HEK293 (cell line): ENCODE results near the gene METAP1.

Experiments used
- CTCF ChIA-PET: fragments of 350-600 bp; formaldehyde crosslinking; extraction: SDS; loops from one replicate; lab custom pipeline; 2021; ENCODE audit warnings: antibody characterized with exemption; lab: Yijun Ruan, JAX
- POLR2A ChIA-PET: fragments of 300-600 bp; formaldehyde crosslinking; extraction: SDS; loops from one replicate; lab custom pipeline; 2020; ENCODE audit warnings: antibody characterized with exemption, inconsistent platforms; lab: Yijun Ruan, JAX
- H3K27ac ChIP-seq: fragments of 200-500 bp; sonication (Bioruptor generic); 2 replicates; pipeline ENCODE4 v1.5.1; 2014; ENCODE audit warnings: low read depth, low read length, control low read depth, inconsistent platforms; ENCODE audit errors: extremely low read depth
- H3K36me3 ChIP-seq, 2 experiments: fragments of 200-500 bp in 1 of 2; sonication (Bioruptor generic) in 1 of 2; 1 replicate in 1 of 2; 2 replicates in 1 of 2; pipeline ENCODE4 v1.5.1; 2014 to 2017; ENCODE audit warnings: inconsistent platforms in 2 of 2, low read length in 2 of 2; ENCODE audit not compliant: control insufficient read depth in 2 of 2, insufficient read depth in 1 of 2
- H3K4me1 ChIP-seq: fragments of 200-500 bp; sonication (Bioruptor generic); 2 replicates; pipeline ENCODE4 v1.5.1; 2014; ENCODE audit warnings: mild to moderate bottlenecking, low read length, inconsistent platforms; ENCODE audit not compliant: control insufficient read depth, insufficient read depth
- H3K4me3 ChIP-seq: 2 replicates; pipeline ENCODE4 v1.5.1; 2011; ENCODE audit warnings: low read depth, mild to moderate bottlenecking, control low read depth, low read length, moderate library complexity
- H3K9me3 ChIP-seq: fragments of 200-500 bp; sonication (Bioruptor generic); 2 replicates; pipeline ENCODE4 v1.5.1; 2014; ENCODE audit warnings: low read depth, low read length, inconsistent platforms; ENCODE audit not compliant: control insufficient read depth, insufficient read depth
- GFI1B ChIP-seq: fragments of 450-650 bp; formaldehyde crosslinking; IDR thresholded peaks from 2 replicates; pipeline ENCODE4 v1.5.1; 2016; ENCODE audit warnings: missing biosample characterization, missing genetic modification characterization
- HOXD13 ChIP-seq: sonication (generic); formaldehyde crosslinking; IDR thresholded peaks from 2 replicates; pipeline ENCODE4 v1.8.0; 2022; ENCODE audit warnings: missing genetic modification reagents, borderline replicate concordance
- ZNF366 ChIP-seq: fragments of 450-650 bp; formaldehyde crosslinking; conservative IDR thresholded peaks from 2 replicates; pipeline ENCODE4 v1.5.1; 2016; ENCODE audit warnings: missing biosample characterization, missing genetic modification characterization
- ZNF37A ChIP-seq: fragments of 450-650 bp; IDR thresholded peaks from 2 replicates; pipeline ENCODE4 v1.5.1; 2018; ENCODE audit warnings: missing biosample characterization, missing genetic modification characterization
- ZNF391 ChIP-seq: fragments of 450-650 bp; formaldehyde crosslinking; IDR thresholded peaks from 2 replicates; pipeline ENCODE4 v1.5.1; 2016; ENCODE audit warnings: low read depth, missing biosample characterization, missing genetic modification characterization, borderline replicate concordance
- ZNF473 ChIP-seq: fragments of 450-650 bp; formaldehyde crosslinking; IDR thresholded peaks from 2 replicates; pipeline ENCODE4 v1.5.1; 2017; ENCODE audit warnings: missing biosample characterization, missing genetic modification characterization
- ZNF510 ChIP-seq: fragments of 450-650 bp; formaldehyde crosslinking; IDR thresholded peaks from 2 replicates; pipeline ENCODE4 v1.5.1; 2018; ENCODE audit warnings: mild to moderate bottlenecking, missing genetic modification characterization, missing biosample characterization; ENCODE audit not compliant: insufficient replicate concordance
- ZNF560 ChIP-seq: fragments of 450-650 bp; formaldehyde crosslinking; IDR thresholded peaks from 2 replicates; pipeline ENCODE4 v1.5.1; 2017; ENCODE audit warnings: missing biosample characterization, missing genetic modification characterization, borderline replicate concordance
- ZNF654 ChIP-seq: fragments of 450-650 bp; formaldehyde crosslinking; IDR thresholded peaks from 2 replicates; pipeline ENCODE4 v1.5.1; 2016; ENCODE audit warnings: low read depth, missing biosample characterization, missing genetic modification characterization
- ZNF776 ChIP-seq: fragments of 450-650 bp; formaldehyde crosslinking; IDR thresholded peaks from 2 replicates; pipeline ENCODE4 v1.5.0; 2017; ENCODE audit warnings: missing biosample characterization, missing genetic modification characterization, borderline replicate concordance
- TF ChIP-seq, protein P1 (sequence below): fragments of 450-650 bp; IDR thresholded peaks from 2 replicates; pipeline ENCODE4 v1.5.1; 2018; ENCODE audit warnings: missing biosample characterization, missing genetic modification characterization
- TF ChIP-seq, protein P2 (sequence below): fragments of 450-650 bp; formaldehyde crosslinking; optimal IDR thresholded peaks from 2 replicates; pipeline ENCODE3; 2016; ENCODE audit warnings: missing biosample characterization, mild to moderate bottlenecking, missing genetic modification characterization
- TF ChIP-seq, protein P3 (sequence below): fragments of 450-650 bp; formaldehyde crosslinking; IDR thresholded peaks from 2 replicates; pipeline ENCODE4 v1.5.1; 2017; ENCODE audit warnings: missing biosample characterization, missing genetic modification characterization
- TF ChIP-seq, protein P4 (sequence below): IDR thresholded peaks from 2 replicates; pipeline ENCODE4 v1.6.1; 2011; ENCODE audit warnings: mild to moderate bottlenecking, low read depth, low read length, borderline replicate concordance
- TF ChIP-seq, protein P5 (sequence below): fragments of 450-650 bp; formaldehyde crosslinking; IDR thresholded peaks from 2 replicates; pipeline ENCODE4 v1.5.1; 2017; ENCODE audit warnings: missing biosample characterization, missing genetic modification characterization
- TF ChIP-seq, protein P6 (sequence below): fragments of 450-650 bp; formaldehyde crosslinking; IDR thresholded peaks from 2 replicates; pipeline ENCODE4 v1.5.1; 2016; ENCODE audit warnings: missing biosample characterization, missing genetic modification characterization

The METAP1 gene

DNA sequence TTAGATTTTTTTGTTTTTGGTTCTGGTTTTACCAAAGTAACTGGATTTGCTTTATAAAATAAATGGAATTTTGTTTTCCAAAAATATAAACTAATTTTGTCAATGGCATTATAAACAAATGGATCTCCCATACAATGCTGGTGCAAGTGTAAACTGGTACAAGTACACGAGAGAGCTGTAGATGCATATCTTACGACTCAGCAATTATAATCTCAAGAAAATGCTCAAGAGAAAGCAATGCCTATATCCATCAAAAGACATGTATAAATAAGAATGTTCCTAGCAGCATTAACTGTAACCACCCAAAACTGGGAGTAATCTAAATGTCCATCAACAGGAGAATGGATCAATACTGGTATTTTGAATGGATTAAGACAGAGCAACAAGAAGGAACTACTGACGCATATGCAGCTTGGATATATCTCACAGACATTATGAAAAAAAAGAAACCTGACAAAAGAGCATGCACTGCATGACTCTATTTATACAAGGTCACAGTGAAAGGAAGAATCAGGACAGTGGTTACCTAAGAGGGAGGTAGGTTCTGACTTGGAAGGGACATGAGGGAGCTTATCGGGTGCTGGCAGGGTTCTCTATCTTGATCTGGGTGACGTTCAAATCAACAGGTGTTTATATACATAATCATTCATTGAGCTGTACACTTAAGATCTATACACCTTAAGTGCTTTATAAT is 83.6 kb downstream of the METAP1 start:
- Histone ChIP-seq H3K9me3 (no peaks in the 10 kb centered on the region), H3K4me1 (no peaks in the 10 kb centered on the region), H3K27ac (no peak overlapping the region), H3K36me3 (peaks cover 14 to 98% of the 10 kb centered on the region in 2 experiments), H3K4me3 (no peak overlapping the region)
- ChIA-PET CTCF (no interaction called here), POLR2A (no interaction called here)
- TF ChIP-seq, protein P1, sequence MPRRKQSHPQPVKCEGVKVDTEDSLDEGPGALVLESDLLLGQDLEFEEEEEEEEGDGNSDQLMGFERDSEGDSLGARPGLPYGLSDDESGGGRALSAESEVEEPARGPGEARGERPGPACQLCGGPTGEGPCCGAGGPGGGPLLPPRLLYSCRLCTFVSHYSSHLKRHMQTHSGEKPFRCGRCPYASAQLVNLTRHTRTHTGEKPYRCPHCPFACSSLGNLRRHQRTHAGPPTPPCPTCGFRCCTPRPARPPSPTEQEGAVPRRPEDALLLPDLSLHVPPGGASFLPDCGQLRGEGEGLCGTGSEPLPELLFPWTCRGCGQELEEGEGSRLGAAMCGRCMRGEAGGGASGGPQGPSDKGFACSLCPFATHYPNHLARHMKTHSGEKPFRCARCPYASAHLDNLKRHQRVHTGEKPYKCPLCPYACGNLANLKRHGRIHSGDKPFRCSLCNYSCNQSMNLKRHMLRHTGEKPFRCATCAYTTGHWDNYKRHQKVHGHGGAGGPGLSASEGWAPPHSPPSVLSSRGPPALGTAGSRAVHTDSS (tag by site-specific recombination): no peak
- no peak for TF ChIP-seq ZNF776
- TF ChIP-seq, protein P2, sequence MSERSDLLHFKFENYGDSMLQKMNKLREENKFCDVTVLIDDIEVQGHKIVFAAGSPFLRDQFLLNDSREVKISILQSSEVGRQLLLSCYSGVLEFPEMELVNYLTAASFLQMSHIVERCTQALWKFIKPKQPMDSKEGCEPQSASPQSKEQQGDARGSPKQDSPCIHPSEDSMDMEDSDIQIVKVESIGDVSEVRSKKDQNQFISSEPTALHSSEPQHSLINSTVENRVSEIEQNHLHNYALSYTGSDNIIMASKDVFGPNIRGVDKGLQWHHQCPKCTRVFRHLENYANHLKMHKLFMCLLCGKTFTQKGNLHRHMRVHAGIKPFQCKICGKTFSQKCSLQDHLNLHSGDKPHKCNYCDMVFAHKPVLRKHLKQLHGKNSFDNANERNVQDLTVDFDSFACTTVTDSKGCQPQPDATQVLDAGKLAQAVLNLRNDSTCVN (tag by site-specific recombination): no peak
- no peak for TF ChIP-seq ZNF391 (tag by site-specific recombination)
- TF ChIP-seq HOXD13 (CRISPR knock-in tag): no peak
- TF ChIP-seq, protein P3, sequence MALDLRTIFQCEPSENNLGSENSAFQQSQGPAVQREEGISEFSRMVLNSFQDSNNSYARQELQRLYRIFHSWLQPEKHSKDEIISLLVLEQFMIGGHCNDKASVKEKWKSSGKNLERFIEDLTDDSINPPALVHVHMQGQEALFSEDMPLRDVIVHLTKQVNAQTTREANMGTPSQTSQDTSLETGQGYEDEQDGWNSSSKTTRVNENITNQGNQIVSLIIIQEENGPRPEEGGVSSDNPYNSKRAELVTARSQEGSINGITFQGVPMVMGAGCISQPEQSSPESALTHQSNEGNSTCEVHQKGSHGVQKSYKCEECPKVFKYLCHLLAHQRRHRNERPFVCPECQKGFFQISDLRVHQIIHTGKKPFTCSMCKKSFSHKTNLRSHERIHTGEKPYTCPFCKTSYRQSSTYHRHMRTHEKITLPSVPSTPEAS (tag by site-specific recombination): no peak
- TF ChIP-seq ZNF510: no peak
- no peak for TF ChIP-seq ZNF473 (tag by site-specific recombination)
- TF ChIP-seq, protein P4, sequence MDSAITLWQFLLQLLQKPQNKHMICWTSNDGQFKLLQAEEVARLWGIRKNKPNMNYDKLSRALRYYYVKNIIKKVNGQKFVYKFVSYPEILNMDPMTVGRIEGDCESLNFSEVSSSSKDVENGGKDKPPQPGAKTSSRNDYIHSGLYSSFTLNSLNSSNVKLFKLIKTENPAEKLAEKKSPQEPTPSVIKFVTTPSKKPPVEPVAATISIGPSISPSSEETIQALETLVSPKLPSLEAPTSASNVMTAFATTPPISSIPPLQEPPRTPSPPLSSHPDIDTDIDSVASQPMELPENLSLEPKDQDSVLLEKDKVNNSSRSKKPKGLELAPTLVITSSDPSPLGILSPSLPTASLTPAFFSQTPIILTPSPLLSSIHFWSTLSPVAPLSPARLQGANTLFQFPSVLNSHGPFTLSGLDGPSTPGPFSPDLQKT: no peak
- TF ChIP-seq ZNF560 (tag by site-specific recombination): no peak
- TF ChIP-seq ZNF366 (tag by site-specific recombination): no peak
- no peak for TF ChIP-seq ZNF654 (tag by site-specific recombination)
- no peak for TF ChIP-seq GFI1B (tag by site-specific recombination)
- TF ChIP-seq ZNF37A (tag by site-specific recombination): no peak
- TF ChIP-seq, protein P5, sequence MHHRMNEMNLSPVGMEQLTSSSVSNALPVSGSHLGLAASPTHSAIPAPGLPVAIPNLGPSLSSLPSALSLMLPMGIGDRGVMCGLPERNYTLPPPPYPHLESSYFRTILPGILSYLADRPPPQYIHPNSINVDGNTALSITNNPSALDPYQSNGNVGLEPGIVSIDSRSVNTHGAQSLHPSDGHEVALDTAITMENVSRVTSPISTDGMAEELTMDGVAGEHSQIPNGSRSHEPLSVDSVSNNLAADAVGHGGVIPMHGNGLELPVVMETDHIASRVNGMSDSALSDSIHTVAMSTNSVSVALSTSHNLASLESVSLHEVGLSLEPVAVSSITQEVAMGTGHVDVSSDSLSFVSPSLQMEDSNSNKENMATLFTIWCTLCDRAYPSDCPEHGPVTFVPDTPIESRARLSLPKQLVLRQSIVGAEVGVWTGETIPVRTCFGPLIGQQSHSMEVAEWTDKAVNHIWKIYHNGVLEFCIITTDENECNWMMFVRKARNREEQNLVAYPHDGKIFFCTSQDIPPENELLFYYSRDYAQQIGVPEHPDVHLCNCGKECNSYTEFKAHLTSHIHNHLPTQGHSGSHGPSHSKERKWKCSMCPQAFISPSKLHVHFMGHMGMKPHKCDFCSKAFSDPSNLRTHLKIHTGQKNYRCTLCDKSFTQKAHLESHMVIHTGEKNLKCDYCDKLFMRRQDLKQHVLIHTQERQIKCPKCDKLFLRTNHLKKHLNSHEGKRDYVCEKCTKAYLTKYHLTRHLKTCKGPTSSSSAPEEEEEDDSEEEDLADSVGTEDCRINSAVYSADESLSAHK (tag by site-specific recombination): no peak
- TF ChIP-seq, protein P6, sequence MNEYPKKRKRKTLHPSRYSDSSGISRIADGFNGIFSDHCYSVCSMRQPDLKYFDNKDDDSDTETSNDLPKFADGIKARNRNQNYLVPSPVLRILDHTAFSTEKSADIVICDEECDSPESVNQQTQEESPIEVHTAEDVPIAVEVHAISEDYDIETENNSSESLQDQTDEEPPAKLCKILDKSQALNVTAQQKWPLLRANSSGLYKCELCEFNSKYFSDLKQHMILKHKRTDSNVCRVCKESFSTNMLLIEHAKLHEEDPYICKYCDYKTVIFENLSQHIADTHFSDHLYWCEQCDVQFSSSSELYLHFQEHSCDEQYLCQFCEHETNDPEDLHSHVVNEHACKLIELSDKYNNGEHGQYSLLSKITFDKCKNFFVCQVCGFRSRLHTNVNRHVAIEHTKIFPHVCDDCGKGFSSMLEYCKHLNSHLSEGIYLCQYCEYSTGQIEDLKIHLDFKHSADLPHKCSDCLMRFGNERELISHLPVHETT: no peak
